SK-N-SH (cell line): ENCODE data around the gene YJEFN3. TPM values are rescaled to one million over a fixed set of nuclear protein-coding genes. Genes with fewer than 3 reads are reported as not detected.

Experiments used
- CTCF ChIA-PET: fragments of 300-600, 350-600 bp; formaldehyde crosslinking; extraction: SDS; loops from one replicate; lab custom pipeline; 2021; lab: Yijun Ruan, JAX
- POLR2A ChIA-PET: fragments of 350-600 bp; sonication (Branson Sonifier 250); formaldehyde crosslinking; extraction: SDS; loops from one replicate; lab custom pipeline; 2020; ENCODE audit warnings: antibody characterized with exemption, inconsistent platforms; lab: Yijun Ruan, JAX
- DNase-seq: peaks from one replicate; pipeline ENCODE4 v3.0.0; 2012
- H2AFZ ChIP-seq: fragments of 200-600 bp; sonication (generic); 2 replicates; pipeline ENCODE4 v1.8.1; 2016; ENCODE audit warnings: antibody characterized with exemption, mild to moderate bottlenecking, low read depth
- H3F3A ChIP-seq: fragments of 200-600 bp; sonication (generic); replicated peaks from 2 replicates; pipeline ENCODE3; 2016; ENCODE audit warnings: antibody characterized with exemption, mild to moderate bottlenecking; ENCODE audit not compliant: insufficient read depth
- H3K27ac ChIP-seq, 2 experiments: fragments of 200-500 bp in 1 of 2; fragments of 200-600 bp in 1 of 2; sonication (Bioruptor generic) in 1 of 2; sonication (generic), shearing (Covaris generic) in 1 of 2; 2 replicates each; pipeline versions ENCODE4 v1.5.1 to v1.6.1; 2014 to 2016; ENCODE audit warnings: low read depth in 2 of 2, inconsistent platforms in 1 of 2, low read length in 1 of 2, mild to moderate bottlenecking in 1 of 2, mixed read lengths in 1 of 2
- H3K27me3 ChIP-seq: fragments of 200-600 bp; sonication (generic), shearing (Covaris generic); 2 replicates; pipeline ENCODE4 v1.6.1; 2016; ENCODE audit warnings: mixed run types; ENCODE audit not compliant: insufficient read depth
- H3K36me3 ChIP-seq, 2 experiments: fragments of 200-500 bp in 1 of 2; fragments of 200-600 bp in 1 of 2; sonication (Bioruptor generic) in 1 of 2; sonication (generic) in 1 of 2; replicated peaks in 1 of 2; 2 replicates each; pipeline versions ENCODE3 to v1.5.1; 2014 to 2016; ENCODE audit warnings: low read length in 1 of 2, mild to moderate bottlenecking in 1 of 2; ENCODE audit not compliant: insufficient read depth in 2 of 2, control insufficient read depth in 1 of 2
- H3K4me1 ChIP-seq, 2 experiments: fragments of 200-500 bp in 1 of 2; fragments of 200-600 bp in 1 of 2; sonication (Bioruptor generic) in 1 of 2; sonication (generic), shearing (Covaris generic) in 1 of 2; 2 replicates each; pipeline versions ENCODE4 v1.5.1 to v1.6.1; 2014 to 2016; ENCODE audit warnings: low read depth in 1 of 2, low read length in 1 of 2, mixed run types in 1 of 2; ENCODE audit not compliant: insufficient read depth in 2 of 2, control insufficient read depth in 1 of 2
- H3K4me2 ChIP-seq: fragments of 200-600 bp; sonication (generic), shearing (Covaris generic); 2 replicates; pipeline ENCODE4 v1.6.1; 2017; ENCODE audit warnings: mixed run types
- H3K4me3 ChIP-seq, 2 experiments: fragments of 200-500 bp in 1 of 2; fragments of 200-600 bp in 1 of 2; sonication (Bioruptor generic) in 1 of 2; sonication (generic), shearing (Covaris generic) in 1 of 2; 2 replicates each; pipeline versions ENCODE4 v1.5.1 to v1.8.1; 2014 to 2016; ENCODE audit warnings: low read depth in 2 of 2, inconsistent platforms in 1 of 2, low read length in 1 of 2, mild to moderate bottlenecking in 1 of 2, mixed read lengths in 1 of 2, moderate library complexity in 1 of 2
- H3K79me2 ChIP-seq: fragments of 200-600 bp; sonication (generic); 2 replicates; pipeline ENCODE4 v1.8.1; 2017; ENCODE audit warnings: mild to moderate bottlenecking; ENCODE audit not compliant: insufficient read depth
- H3K9ac ChIP-seq: fragments of 200-600 bp; sonication (generic); 2 replicates; pipeline ENCODE4 v1.6.1; 2017; ENCODE audit warnings: mixed run types
- H3K9me2 ChIP-seq: fragments of 200-600 bp; sonication (generic); 2 replicates; pipeline ENCODE4 v1.6.1; 2017; ENCODE audit warnings: mixed run types
- H3K9me3 ChIP-seq: fragments of 200-600 bp; sonication (generic); 2 replicates; pipeline ENCODE4 v1.6.1; 2017; ENCODE audit warnings: mixed run types, mild to moderate bottlenecking, moderate library complexity
- H4K20me1 ChIP-seq: fragments of 200-600 bp; sonication (generic); 2 replicates; pipeline ENCODE4 v1.6.1; 2017; ENCODE audit warnings: mild to moderate bottlenecking, mixed run types; ENCODE audit not compliant: insufficient read depth
- EZH2phosphoT487 ChIP-seq: fragments of 200-600 bp; sonication (generic); IDR thresholded peaks from 2 replicates; pipeline ENCODE4 v1.6.1; 2017; ENCODE audit warnings: low read depth, mixed run types, mild to moderate bottlenecking, antibody characterized with exemption, moderate library complexity, borderline replicate concordance
- FOSL2 ChIP-seq: IDR thresholded peaks from 2 replicates; pipeline ENCODE4 v1.4.0; 2012; ENCODE audit warnings: low read depth, mild to moderate bottlenecking, moderate library complexity, borderline replicate concordance
- FOXJ3 ChIP-seq: sonication (generic); formaldehyde crosslinking; IDR thresholded peaks from 2 replicates; pipeline ENCODE4 v1.5.1; 2020; ENCODE audit warnings: mild to moderate bottlenecking, missing genetic modification reagents
- GATA2 ChIP-seq: sonication (generic); formaldehyde crosslinking; IDR thresholded peaks from 2 replicates; pipeline ENCODE4 v1.5.0; 2020; ENCODE audit warnings: mild to moderate bottlenecking, missing genetic modification reagents
- IRF3 ChIP-seq: fragments of 150-350 bp; IDR thresholded peaks from 2 replicates; pipeline ENCODE4 v1.6.1; 2016; ENCODE audit warnings: mild to moderate bottlenecking, low read depth, low read length
- JUND ChIP-seq: IDR thresholded peaks from 2 replicates; pipeline ENCODE4 v1.4.0; 2012
- MEF2A ChIP-seq: IDR thresholded peaks from 2 replicates; pipeline ENCODE4 v1.4.0; 2012; ENCODE audit warnings: low read depth, borderline replicate concordance
- MXI1 ChIP-seq: IDR thresholded peaks from 2 replicates; pipeline ENCODE4 v1.6.1; 2012; ENCODE audit warnings: mild to moderate bottlenecking, low read depth, low read length, improper control_type of control experiment
- RCOR1 ChIP-seq: fragments of 150-350 bp; IDR thresholded peaks from 2 replicates; pipeline ENCODE4 v1.6.1; 2017; ENCODE audit warnings: antibody characterized with exemption, low read length
- REST ChIP-seq: IDR thresholded peaks from 2 replicates; pipeline ENCODE4 v1.6.1; 2012; ENCODE audit warnings: mild to moderate bottlenecking, low read depth, low read length, moderate library complexity
- SMC3 ChIP-seq: IDR thresholded peaks from 2 replicates; pipeline ENCODE4 v1.6.1; 2012; ENCODE audit warnings: low read depth, low read length, improper control_type of control experiment
- TAF1 ChIP-seq: IDR thresholded peaks from 2 replicates; pipeline ENCODE4 v1.6.1; 2012; ENCODE audit warnings: low read depth, mild to moderate bottlenecking, low read length, moderate library complexity, borderline replicate concordance
- TEAD4 ChIP-seq: IDR thresholded peaks from 2 replicates; pipeline ENCODE4 v1.4.0; 2012; ENCODE audit warnings: mild to moderate bottlenecking, borderline replicate concordance; ENCODE audit not compliant: insufficient read depth
- WGBS: methylation state at CpG from one replicate; pipeline ENCODE4 v1.1.6; 2017; ENCODE audit warnings: low lambda C conversion rate; 5-methylcytosine and 5-hydroxymethylcytosine counted together
- polyA plus RNA-seq, 3 experiments: library from polyadenylated mRNA; depleted of rRNA; stranded (reverse); fragments of >200 nt; gene quantifications; 2 replicates each; pipeline ENCODE4 v1.2.3, GENCODE V29; 2012
- TF ChIP-seq, protein P1 (sequence below): fragments of 200-600 bp; sonication (generic); IDR thresholded peaks from 2 replicates; pipeline ENCODE4 v1.6.1; 2017; ENCODE audit warnings: antibody characterized with exemption, mild to moderate bottlenecking, moderate library complexity
- TF ChIP-seq, protein P2 (sequence below): IDR thresholded peaks from 2 replicates; pipeline ENCODE4 v1.4.0; 2012; ENCODE audit warnings: low read depth

YJEFN3 gene
- polyA plus RNA-seq, 1 of the 3 experiments (the other 2 are of a cell fraction), result 7.2 TPM

GRCh38 chr19:19515642-19516519 is 12.8 kb upstream of the YJEFN3 start, which contains the start of gene NDUFA13 (continued):
- peak; percentile 41; the same call in 1 of the 2 replicates for TF ChIP-seq REST
- TF ChIP-seq SMC3, result no peak
- TF ChIP-seq JUND, result no peak
- TF ChIP-seq TAF1, result peak; percentile 96
- TF ChIP-seq, protein P1, sequence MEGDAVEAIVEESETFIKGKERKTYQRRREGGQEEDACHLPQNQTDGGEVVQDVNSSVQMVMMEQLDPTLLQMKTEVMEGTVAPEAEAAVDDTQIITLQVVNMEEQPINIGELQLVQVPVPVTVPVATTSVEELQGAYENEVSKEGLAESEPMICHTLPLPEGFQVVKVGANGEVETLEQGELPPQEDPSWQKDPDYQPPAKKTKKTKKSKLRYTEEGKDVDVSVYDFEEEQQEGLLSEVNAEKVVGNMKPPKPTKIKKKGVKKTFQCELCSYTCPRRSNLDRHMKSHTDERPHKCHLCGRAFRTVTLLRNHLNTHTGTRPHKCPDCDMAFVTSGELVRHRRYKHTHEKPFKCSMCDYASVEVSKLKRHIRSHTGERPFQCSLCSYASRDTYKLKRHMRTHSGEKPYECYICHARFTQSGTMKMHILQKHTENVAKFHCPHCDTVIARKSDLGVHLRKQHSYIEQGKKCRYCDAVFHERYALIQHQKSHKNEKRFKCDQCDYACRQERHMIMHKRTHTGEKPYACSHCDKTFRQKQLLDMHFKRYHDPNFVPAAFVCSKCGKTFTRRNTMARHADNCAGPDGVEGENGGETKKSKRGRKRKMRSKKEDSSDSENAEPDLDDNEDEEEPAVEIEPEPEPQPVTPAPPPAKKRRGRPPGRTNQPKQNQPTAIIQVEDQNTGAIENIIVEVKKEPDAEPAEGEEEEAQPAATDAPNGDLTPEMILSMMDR, result peak; percentile 29
- TF ChIP-seq MEF2A, result no peak
- peak; percentile 82 for TF ChIP-seq MXI1
- no peak for TF ChIP-seq RCOR1
- TF ChIP-seq FOSL2, result no peak

GRCh38 chr19:19517235-19517619 is 11.5 kb upstream of the YJEFN3 start:
- ChIA-PET CTCF (interaction anchor here (1.0 to 3.1 kb wide), 2 partner anchors 10 to 14 kb away, joined by 3 to 38 read pairs; no protein-coding TSS in a partner anchor), POLR2A (interaction anchor here (1.3 to 2.1 kb wide), 3 partner anchors 11 to 132 kb away, joined by 3 to 15 read pairs (median 5); partner anchors contain the start of genes GATAD2A and YJEFN3)
- Histone ChIP-seq H3K4me1 (peaks cover 0 to 11% of the 10 kb centered on the region in 2 experiments; a peak in 1 of 4 replicates), H3K9me2 (no peaks in the 10 kb centered on the region), H2AFZ (no peak overlapping the region), H3K4me3 (peak overlapping the region; percentile 65 to 95), H3K9me3 (no peaks in the 10 kb centered on the region), H3K36me3 (peaks cover 14 to 17% of the 10 kb centered on the region in 2 experiments), H3K9ac (peak overlapping the region; percentile 84; the same call in 1 of the 2 replicates), H3K79me2 (peaks cover 62% of the 10 kb centered on the region), H3K27ac (no peak overlapping the region), H3K4me2 (peak overlapping the region; percentile 88), H4K20me1 (peaks cover 22% of the 10 kb centered on the region; the same call in 1 of the 2 replicates), H3K27me3 (no peaks in the 10 kb centered on the region), H3F3A (peaks cover 6% of the 10 kb centered on the region)
- TF ChIP-seq EZH2phosphoT487, result no peak
- no peak for TF ChIP-seq IRF3
- no peak for TF ChIP-seq FOXJ3 (CRISPR knock-in tag)
- TF ChIP-seq GATA2, result no peak
- TF ChIP-seq, protein P2, sequence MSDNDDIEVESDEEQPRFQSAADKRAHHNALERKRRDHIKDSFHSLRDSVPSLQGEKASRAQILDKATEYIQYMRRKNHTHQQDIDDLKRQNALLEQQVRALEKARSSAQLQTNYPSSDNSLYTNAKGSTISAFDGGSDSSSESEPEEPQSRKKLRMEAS, result no peak
- no peak for TF ChIP-seq TAF1
- no peak for TF ChIP-seq FOSL2
- no peak for TF ChIP-seq TEAD4
- 89% methylated on average over 10 of the region's 10 CpGs for WGBS
- no peak for DNase-seq
